ENCODE data around the gene GPR173. TPM values are rescaled to one million over a fixed set of nuclear protein-coding genes. Genes with fewer than 3 reads are reported as not detected.
A peak's percentile ranks its signal among the peaks of the same experiment; 100 is the strongest.

GPR173 gene
- total and polyA plus RNA-seq, 9 donors = 4.4 to 11.3 (median 8.9) TPM

DNA sequence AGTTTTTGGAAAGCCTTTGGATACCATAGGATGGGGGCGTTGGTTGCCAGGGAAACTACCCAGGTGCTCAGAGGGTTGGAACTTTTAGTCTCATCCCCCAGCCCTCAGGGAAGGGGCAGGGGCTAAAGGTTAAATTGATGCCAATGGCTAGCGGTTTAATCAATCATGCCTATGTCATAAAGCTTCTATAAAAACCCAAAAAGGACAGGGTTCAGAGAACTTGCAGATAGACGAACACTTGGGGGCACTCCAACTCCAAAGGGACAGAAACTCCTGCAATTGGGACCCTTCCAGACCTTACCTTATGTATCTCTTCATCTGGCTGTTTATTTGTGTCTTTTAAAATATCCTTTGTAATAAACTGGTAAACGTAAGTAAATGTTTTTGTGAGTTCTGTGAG is 30.0 kb upstream of the GPR173 start:
- Histone ChIP-seq H3K9me3 (replicated peaks; ENCODE audit: control insufficient read depth, low read depth, low read length) (no peaks in the 10 kb centered on the region), H3K4me1 (ENCODE audit: control insufficient read depth, insufficient read depth, low read length) (no peaks in the 10 kb centered on the region), H3K36me3 (ENCODE audit: control insufficient read depth, insufficient read depth, low read length) (no peaks in the 10 kb centered on the region), H3K4me3 (ENCODE audit: low read length) (no peak overlapping the region), H3K27ac (ENCODE audit: low read length) (no peak overlapping the region), H3K27me3 (ENCODE audit: control insufficient read depth, insufficient read depth, low read length) (peaks cover 29% of the 10 kb centered on the region)
- 80% methylated on average over 1 of the region's 4 CpGs for WGBS (ENCODE audit: insufficient coverage)
- no peak for DNase-seq

DNA sequence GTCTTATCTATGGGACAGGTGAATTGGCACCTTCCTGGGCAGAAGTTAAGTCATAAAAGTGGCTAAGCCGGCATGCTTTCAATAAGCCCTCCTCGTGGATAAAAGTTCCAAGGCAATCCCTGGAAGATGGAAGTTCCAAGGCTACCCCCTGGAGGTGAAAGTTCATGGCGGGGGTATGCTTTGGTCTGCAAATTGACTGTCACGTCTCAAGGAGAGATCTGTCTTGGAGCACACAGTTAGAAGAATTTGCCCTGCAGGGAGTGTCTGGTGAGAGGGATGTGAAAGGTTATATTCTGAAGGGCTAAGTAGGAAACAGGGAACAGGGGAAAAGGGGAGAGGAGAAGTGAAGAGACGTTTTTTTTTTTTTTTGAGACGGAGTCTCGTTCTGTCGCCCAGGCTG is 26.2 kb upstream of the GPR173 start:
- Histone ChIP-seq H3K27me3 (ENCODE audit: control insufficient read depth, insufficient read depth, low read length) (peaks cover 21% of the 10 kb centered on the region), H3K4me3 (ENCODE audit: low read length) (no peak overlapping the region), H3K9me3 (replicated peaks; ENCODE audit: control insufficient read depth, low read depth, low read length) (no peaks in the 10 kb centered on the region), H3K4me1 (ENCODE audit: control insufficient read depth, insufficient read depth, low read length) (no peaks in the 10 kb centered on the region), H3K36me3 (ENCODE audit: control insufficient read depth, insufficient read depth, low read length) (no peaks in the 10 kb centered on the region), H3K27ac (ENCODE audit: low read length) (no peak overlapping the region)
- no peak for DNase-seq
- 25% methylated on average over 4 of the region's 8 CpGs for WGBS (ENCODE audit: insufficient coverage)

DNA sequence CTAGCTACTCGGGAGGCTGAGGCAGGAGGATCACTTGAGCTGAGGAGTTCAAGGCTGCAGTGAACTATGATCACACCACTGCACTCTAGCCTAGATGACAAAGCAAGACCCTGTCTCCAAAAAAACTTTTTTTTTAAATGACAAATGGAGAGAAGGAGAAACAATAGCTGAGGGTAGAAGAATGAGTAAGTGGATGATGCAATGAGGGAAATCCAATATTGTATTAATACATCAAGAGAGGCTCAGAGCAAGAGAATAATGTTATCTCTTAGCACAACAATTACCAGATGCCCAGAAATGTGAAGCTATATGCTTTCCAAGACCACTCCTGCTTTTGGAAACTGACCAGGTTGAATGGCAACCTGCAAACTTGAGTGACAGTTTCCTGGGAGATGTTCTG is 19.9 kb upstream of the GPR173 start:
- WGBS (ENCODE audit: insufficient coverage) = no CpG with 5 or more reads among the region's 1 CpG
- peaks cover 31% of the 10 kb centered on the region for H3K27me3 ChIP-seq (ENCODE audit: control insufficient read depth, insufficient read depth, low read length)
- no peak for DNase-seq
- H3K4me3 ChIP-seq (ENCODE audit: low read length) = no peak overlapping the region
- no peaks in the 10 kb centered on the region for H3K9me3 ChIP-seq (replicated peaks; ENCODE audit: control insufficient read depth, low read depth, low read length)
- no peaks in the 10 kb centered on the region for H3K4me1 ChIP-seq (ENCODE audit: control insufficient read depth, insufficient read depth, low read length)
- H3K27ac ChIP-seq (ENCODE audit: low read length) = no peak overlapping the region
- no peaks in the 10 kb centered on the region for H3K36me3 ChIP-seq (ENCODE audit: control insufficient read depth, insufficient read depth, low read length)

DNA sequence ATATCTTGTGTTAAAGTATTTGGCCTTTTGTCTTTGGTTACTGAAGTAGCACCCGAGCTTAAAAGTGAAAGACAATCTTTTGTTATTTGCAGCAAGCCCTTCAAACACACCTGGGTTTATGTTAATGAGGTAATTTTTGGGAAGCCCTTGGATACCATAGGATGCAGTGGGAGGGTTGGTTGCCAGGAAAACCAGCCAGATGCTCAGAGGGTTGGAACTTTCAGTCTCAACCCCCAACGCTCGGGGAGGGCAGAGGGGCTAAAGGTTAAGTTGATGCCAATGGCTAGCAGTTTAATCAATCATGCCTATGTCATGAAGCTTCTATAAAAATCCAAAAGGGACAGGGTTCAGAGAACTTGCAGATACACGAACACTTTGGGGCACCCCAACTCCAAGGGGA is 17.2 kb upstream of the GPR173 start:
- 40% methylated on average over 1 of the region's 4 CpGs for WGBS (ENCODE audit: insufficient coverage)

DNA sequence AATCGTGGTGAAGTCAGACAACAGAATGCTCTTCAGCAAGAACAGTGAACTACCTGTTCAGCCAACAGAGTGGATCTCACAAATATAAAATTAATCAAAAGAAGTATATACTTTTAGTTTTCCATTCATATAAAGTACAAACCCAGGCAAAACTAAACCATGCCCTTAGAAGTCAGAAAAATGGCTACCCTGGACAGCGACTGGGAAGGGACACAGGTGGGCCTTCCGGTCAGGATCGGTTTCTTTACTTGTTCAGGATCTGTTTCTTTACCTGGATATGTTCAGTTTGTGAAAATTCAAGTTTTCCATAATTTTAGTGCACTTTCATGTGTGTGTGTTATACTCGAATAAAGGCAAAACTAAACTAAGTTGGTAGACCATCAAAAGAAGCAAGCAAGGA is 12.4 kb upstream of the GPR173 start:
- no peak for DNase-seq
- H3K27ac ChIP-seq (ENCODE audit: low read length) = no peak overlapping the region
- peaks cover 18% of the 10 kb centered on the region for H3K27me3 ChIP-seq (ENCODE audit: control insufficient read depth, insufficient read depth, low read length)
- WGBS (ENCODE audit: insufficient coverage) = 83% methylated on average over 1 of the region's 5 CpGs
- H3K4me1 ChIP-seq (ENCODE audit: control insufficient read depth, insufficient read depth, low read length) = no peaks in the 10 kb centered on the region
- H3K36me3 ChIP-seq (ENCODE audit: control insufficient read depth, insufficient read depth, low read length) = no peaks in the 10 kb centered on the region
- H3K4me3 ChIP-seq (ENCODE audit: low read length) = no peak overlapping the region
- no peaks in the 10 kb centered on the region for H3K9me3 ChIP-seq (replicated peaks; ENCODE audit: control insufficient read depth, low read depth, low read length)

More for the DNA sequence above, 17.2 kb upstream of the GPR173 start:
- Histone ChIP-seq H3K36me3 (ENCODE audit: control insufficient read depth, insufficient read depth, low read length) (no peaks in the 10 kb centered on the region), H3K4me3 (ENCODE audit: low read length) (no peak overlapping the region), H3K27ac (ENCODE audit: low read length) (no peak overlapping the region), H3K4me1 (ENCODE audit: control insufficient read depth, insufficient read depth, low read length) (no peaks in the 10 kb centered on the region), H3K9me3 (replicated peaks; ENCODE audit: control insufficient read depth, low read depth, low read length) (no peaks in the 10 kb centered on the region), H3K27me3 (ENCODE audit: control insufficient read depth, insufficient read depth, low read length) (peaks cover 30% of the 10 kb centered on the region)
- DNase-seq = no peak

DNA sequence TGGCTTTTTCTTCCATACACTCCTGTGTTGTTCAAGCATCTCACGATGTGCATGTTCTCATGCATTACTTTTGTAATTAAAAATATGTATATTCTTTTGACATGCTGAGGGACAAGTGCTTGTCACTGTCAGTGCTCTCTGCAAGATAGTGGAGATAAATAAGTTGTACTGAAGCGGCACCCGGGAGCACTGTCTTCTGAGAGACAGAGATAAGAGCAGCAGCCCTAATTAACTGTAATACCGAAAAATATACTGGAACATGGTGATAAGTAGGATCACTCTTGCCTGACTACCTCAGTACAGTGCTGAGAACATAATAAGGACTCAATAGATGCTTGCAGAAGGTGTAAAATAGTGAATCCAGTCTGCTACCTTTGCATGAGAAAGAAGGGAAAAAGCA is 9.4 kb upstream of the GPR173 start:
- DNase-seq = no peak
- Histone ChIP-seq H3K27ac (ENCODE audit: low read length) (no peak overlapping the region), H3K27me3 (ENCODE audit: control insufficient read depth, insufficient read depth, low read length) (peaks cover 24% of the 10 kb centered on the region), H3K4me3 (ENCODE audit: low read length) (no peak overlapping the region), H3K9me3 (replicated peaks; ENCODE audit: control insufficient read depth, low read depth, low read length) (no peaks in the 10 kb centered on the region), H3K36me3 (ENCODE audit: control insufficient read depth, insufficient read depth, low read length) (no peaks in the 10 kb centered on the region), H3K4me1 (ENCODE audit: control insufficient read depth, insufficient read depth, low read length) (no peaks in the 10 kb centered on the region)
- 100% methylated on average over 2 of the region's 4 CpGs for WGBS (ENCODE audit: insufficient coverage)

DNA sequence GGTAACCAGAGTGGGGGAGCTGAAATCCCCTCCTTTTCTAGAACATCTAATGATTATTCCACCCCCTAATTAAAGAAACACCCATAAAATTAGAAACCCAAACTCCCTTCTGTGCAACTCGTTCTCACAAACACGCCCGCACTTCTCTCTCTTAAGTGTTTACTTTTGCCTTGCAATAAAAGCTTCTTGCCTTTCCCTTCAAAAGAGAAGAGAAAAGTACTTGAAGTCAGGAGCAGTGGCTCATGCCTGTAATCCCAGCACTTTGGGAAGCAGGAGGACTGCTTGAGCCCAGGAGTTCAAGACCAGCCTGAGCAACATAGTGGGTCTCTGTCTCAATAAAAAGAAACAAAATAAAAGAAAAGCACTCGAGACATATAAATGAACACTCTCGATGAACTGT is 3.6 kb upstream of the GPR173 start:
- Histone ChIP-seq H3K4me1 (ENCODE audit: control insufficient read depth, insufficient read depth, low read length) (peaks cover 4% of the 10 kb centered on the region), H3K27ac (ENCODE audit: low read length) (no peak overlapping the region), H3K27me3 (ENCODE audit: control insufficient read depth, insufficient read depth, low read length) (peaks cover 46% of the 10 kb centered on the region), H3K9me3 (replicated peaks; ENCODE audit: control insufficient read depth, low read depth, low read length) (no peaks in the 10 kb centered on the region), H3K36me3 (ENCODE audit: control insufficient read depth, insufficient read depth, low read length) (peaks cover 2% of the 10 kb centered on the region), H3K4me3 (ENCODE audit: low read length) (no peak overlapping the region)
- DNase-seq = no peak
- 42% methylated on average over 2 of the region's 5 CpGs for WGBS (ENCODE audit: insufficient coverage)

DNA sequence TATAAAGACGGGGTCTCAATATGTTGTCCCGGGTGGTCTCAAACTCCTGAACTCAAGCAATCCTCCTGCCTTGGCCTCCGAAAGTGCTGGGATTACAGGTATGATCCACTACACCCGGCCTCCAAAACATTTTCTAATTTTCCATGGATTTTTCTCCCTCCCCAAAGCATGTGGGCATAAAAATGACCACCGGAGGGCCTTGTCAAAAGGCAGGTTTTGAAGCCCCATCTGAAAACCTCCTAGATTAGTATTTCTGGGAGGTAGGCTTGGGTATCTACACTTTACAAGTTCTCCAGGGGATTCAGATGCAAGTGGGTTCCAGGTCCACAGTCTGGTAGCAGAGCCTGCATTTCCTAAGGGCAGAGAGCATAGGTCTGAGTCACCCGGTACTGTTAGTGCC is 1.4 kb upstream of the GPR173 start:
- Histone ChIP-seq H3K27ac (ENCODE audit: low read length) (no peak overlapping the region), H3K4me3 (ENCODE audit: low read length) (no peak overlapping the region), H3K4me1 (ENCODE audit: control insufficient read depth, insufficient read depth, low read length) (peaks cover 4% of the 10 kb centered on the region), H3K36me3 (ENCODE audit: control insufficient read depth, insufficient read depth, low read length) (peaks cover 3% of the 10 kb centered on the region), H3K9me3 (replicated peaks; ENCODE audit: control insufficient read depth, low read depth, low read length) (no peaks in the 10 kb centered on the region), H3K27me3 (ENCODE audit: control insufficient read depth, insufficient read depth, low read length) (peaks cover 50% of the 10 kb centered on the region)
- DNase-seq = no peak
- 91% methylated on average over 4 of the region's 6 CpGs for WGBS (ENCODE audit: insufficient coverage)

DNA sequence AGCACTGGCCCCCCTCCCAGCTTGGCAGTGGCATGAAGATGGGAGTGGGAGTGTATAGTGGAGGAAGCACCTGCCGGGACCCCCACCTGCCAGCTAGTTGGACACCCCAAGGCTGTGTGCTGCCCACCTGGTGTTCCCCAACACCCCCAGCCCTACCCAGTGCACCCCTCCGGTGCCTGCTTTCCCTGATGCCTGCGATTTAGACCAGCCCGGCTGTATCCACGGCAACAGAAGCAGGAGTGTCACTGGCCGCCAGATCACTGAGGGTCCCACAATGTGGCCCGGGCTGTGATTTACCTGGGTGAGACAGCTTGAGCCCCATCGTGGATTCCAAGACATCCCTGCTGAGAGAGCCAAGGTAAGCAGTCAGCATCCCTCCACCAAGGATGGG is 533 bp downstream of the GPR173 start:
- peaks cover 40% of the 10 kb centered on the region for H3K27me3 ChIP-seq (ENCODE audit: control insufficient read depth, insufficient read depth, low read length)
- peaks cover 3% of the 10 kb centered on the region for H3K36me3 ChIP-seq (ENCODE audit: control insufficient read depth, insufficient read depth, low read length)
- H3K4me1 ChIP-seq (ENCODE audit: control insufficient read depth, insufficient read depth, low read length) = peaks cover 4% of the 10 kb centered on the region
- peak overlapping the region; percentile 54 for H3K4me3 ChIP-seq (ENCODE audit: low read length)
- DNase-seq = no peak
- H3K27ac ChIP-seq (ENCODE audit: low read length) = no peak overlapping the region
- 23% methylated on average over 7 of the region's 8 CpGs for WGBS (ENCODE audit: insufficient coverage)
- H3K9me3 ChIP-seq (replicated peaks; ENCODE audit: control insufficient read depth, low read depth, low read length) = no peaks in the 10 kb centered on the region

DNA sequence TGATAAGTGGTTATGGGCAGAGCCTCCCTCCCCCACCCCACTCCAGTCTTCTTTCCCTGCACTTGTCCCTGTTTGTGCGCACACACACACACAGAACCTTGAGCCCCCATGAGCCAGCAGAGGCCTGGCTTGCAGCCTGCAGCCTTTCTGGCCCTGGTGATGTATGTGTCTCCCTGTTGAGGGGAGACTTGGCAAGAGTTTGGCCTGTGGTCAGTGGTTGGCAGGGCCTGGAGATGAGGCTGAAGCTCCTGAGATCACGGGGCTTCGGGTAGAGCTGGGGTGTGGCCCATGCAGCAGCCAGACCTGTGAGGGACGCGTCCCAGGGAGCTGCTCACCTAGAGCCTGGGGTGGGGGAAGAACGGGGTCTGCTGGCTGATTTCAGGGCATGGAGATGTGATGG is 2.3 kb downstream of the GPR173 start:
- Histone ChIP-seq H3K27ac (ENCODE audit: low read length) (no peak overlapping the region), H3K36me3 (ENCODE audit: control insufficient read depth, insufficient read depth, low read length) (peaks cover 3% of the 10 kb centered on the region), H3K4me1 (ENCODE audit: control insufficient read depth, insufficient read depth, low read length) (peaks cover 4% of the 10 kb centered on the region), H3K4me3 (ENCODE audit: low read length) (no peak overlapping the region), H3K27me3 (ENCODE audit: control insufficient read depth, insufficient read depth, low read length) (peaks cover 36% of the 10 kb centered on the region), H3K9me3 (replicated peaks; ENCODE audit: control insufficient read depth, low read depth, low read length) (no peaks in the 10 kb centered on the region)
- no peak for DNase-seq
- WGBS (ENCODE audit: insufficient coverage) = 72% methylated on average over 5 of the region's 6 CpGs

DNA sequence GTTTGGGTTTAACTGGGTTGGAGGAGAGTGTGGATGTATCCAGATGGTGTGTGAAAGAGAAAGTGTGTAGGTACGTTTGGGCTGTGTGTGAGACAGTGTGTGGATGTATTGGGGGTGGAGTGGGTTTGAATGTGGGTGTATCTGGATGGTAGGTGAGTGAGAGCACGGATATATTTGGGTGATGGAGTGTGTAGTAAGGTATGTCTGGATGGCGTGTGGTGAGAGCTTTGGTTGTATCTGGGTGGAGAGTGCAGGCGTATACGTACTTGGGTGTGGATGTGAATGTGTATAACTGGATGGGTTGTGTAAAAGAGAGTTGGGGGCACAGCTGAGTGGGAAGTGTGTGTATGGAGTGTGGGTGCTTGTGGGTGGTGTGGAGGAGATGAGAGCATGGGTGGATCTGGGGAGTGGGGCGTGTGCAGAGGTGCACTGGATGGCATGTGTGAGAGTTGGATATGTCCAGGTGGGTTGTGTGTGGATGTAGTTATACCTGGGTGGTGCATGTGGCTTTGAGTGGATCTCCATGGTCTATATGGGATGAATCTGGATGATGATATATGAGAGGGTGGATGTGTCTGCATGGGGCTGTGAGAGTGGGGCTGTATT is 6.8 kb downstream of the GPR173 start:
- no peak for DNase-seq
- Histone ChIP-seq H3K9me3 (replicated peaks; ENCODE audit: control insufficient read depth, low read depth, low read length) (no peaks in the 10 kb centered on the region), H3K36me3 (ENCODE audit: control insufficient read depth, insufficient read depth, low read length) (no peaks in the 10 kb centered on the region), H3K4me1 (ENCODE audit: control insufficient read depth, insufficient read depth, low read length) (no peaks in the 10 kb centered on the region), H3K4me3 (ENCODE audit: low read length) (no peak overlapping the region), H3K27me3 (ENCODE audit: control insufficient read depth, insufficient read depth, low read length) (peaks cover 21% of the 10 kb centered on the region), H3K27ac (ENCODE audit: low read length) (no peak overlapping the region)
- 72% methylated on average over 6 of the region's 6 CpGs for WGBS (ENCODE audit: insufficient coverage)

Data from muscle of leg (tissue), 11 donors.